Measurements from ENCODE around the gene CCDC169. TPM values are rescaled to one million over a fixed set of nuclear protein-coding genes. Genes with fewer than 3 reads are reported as not detected.

CCDC169 gene
- polyA plus RNA-seq, 1 donor (not counting 4 experiments of a cell fraction or from before 2014, with no cell fraction given): 0.17 TPM

GRCh38 chr13:36261011-36261410 lies 36.6 kb downstream of the CCDC169 start:
- no peak overlapping the region for H3K9ac ChIP-seq (ENCODE audit: control insufficient read depth, extremely low read depth, insufficient read depth, low read length)
- H3K27me3 ChIP-seq (ENCODE audit: control insufficient read depth, extremely low read depth, insufficient read depth, low read length): no peaks in the 10 kb centered on the region
- H3K27ac ChIP-seq (ENCODE audit: control insufficient read depth, insufficient read depth, low read length): no peak overlapping the region
- no peak overlapping the region for H2AFZ ChIP-seq (ENCODE audit: control insufficient read depth, low read length)
- no peaks in the 10 kb centered on the region for H3K36me3 ChIP-seq (ENCODE audit: control insufficient read depth in 2 of 2, extremely low read depth in 1 of 2, insufficient read depth in 2 of 2, low read length in 2 of 2)
- dilution Hi-C loops (cut with MboI; ENCODE audit: extremely low pct_ligation_motif_present, low sequenced_read_pairs): no loop called here
- FAIRE-seq (no peak), DNase-seq (ENCODE audit: low read depth, low spot score) (no peak)
- H4K20me1 ChIP-seq (ENCODE audit: control insufficient read depth, extremely low read depth, insufficient read depth, low read length): no peaks in the 10 kb centered on the region
- no peak overlapping the region for H3K4me3 ChIP-seq (ENCODE audit: control insufficient read depth in 2 of 3, extremely low read depth in 1 of 3, insufficient read depth in 2 of 3, low read depth in 1 of 3, low read length in 3 of 3)
- H3K4me2 ChIP-seq (ENCODE audit: control insufficient read depth, extremely low read depth, insufficient read depth, low read depth, low read length): no peak overlapping the region
- no peaks in the 10 kb centered on the region for H3K4me1 ChIP-seq (ENCODE audit: control insufficient read depth, extremely low read depth, insufficient read depth, low read length)
- H3K9me3 ChIP-seq (ENCODE audit: control insufficient read depth, low read depth, low read length): no peaks in the 10 kb centered on the region
- H3K79me2 ChIP-seq (ENCODE audit: control insufficient read depth, insufficient read depth, low read length): no peaks in the 10 kb centered on the region
- TF ChIP-seq EZH2 (IDR thresholded peaks at IDR 0.05; ENCODE audit: low read length): no peak
- TF ChIP-seq, protein P1, sequence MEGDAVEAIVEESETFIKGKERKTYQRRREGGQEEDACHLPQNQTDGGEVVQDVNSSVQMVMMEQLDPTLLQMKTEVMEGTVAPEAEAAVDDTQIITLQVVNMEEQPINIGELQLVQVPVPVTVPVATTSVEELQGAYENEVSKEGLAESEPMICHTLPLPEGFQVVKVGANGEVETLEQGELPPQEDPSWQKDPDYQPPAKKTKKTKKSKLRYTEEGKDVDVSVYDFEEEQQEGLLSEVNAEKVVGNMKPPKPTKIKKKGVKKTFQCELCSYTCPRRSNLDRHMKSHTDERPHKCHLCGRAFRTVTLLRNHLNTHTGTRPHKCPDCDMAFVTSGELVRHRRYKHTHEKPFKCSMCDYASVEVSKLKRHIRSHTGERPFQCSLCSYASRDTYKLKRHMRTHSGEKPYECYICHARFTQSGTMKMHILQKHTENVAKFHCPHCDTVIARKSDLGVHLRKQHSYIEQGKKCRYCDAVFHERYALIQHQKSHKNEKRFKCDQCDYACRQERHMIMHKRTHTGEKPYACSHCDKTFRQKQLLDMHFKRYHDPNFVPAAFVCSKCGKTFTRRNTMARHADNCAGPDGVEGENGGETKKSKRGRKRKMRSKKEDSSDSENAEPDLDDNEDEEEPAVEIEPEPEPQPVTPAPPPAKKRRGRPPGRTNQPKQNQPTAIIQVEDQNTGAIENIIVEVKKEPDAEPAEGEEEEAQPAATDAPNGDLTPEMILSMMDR (optimal IDR thresholded peaks at IDR 0.05 in 1 of 3, IDR thresholded peaks at IDR 0.05 in 1 of 3, conservative IDR thresholded peaks at IDR 0.05 in 1 of 3; ENCODE audit: extremely low read depth in 1 of 3, insufficient read depth in 2 of 3, low read length in 3 of 3): no peak
- no peaks in the 10 kb centered on the region for H3K9me1 ChIP-seq (ENCODE audit: control insufficient read depth, extremely low read depth, insufficient read depth, low read length)

GRCh38 chr13:36259361-36260137 lies 38.1 kb downstream of the CCDC169 start:
- Histone ChIP-seq H3K9me3 (ENCODE audit: control insufficient read depth, low read depth, low read length) (no peaks in the 10 kb centered on the region), H2AFZ (ENCODE audit: control insufficient read depth, low read length) (no peak overlapping the region), H3K79me2 (ENCODE audit: control insufficient read depth, insufficient read depth, low read length) (no peaks in the 10 kb centered on the region), H3K9ac (ENCODE audit: control insufficient read depth, extremely low read depth, insufficient read depth, low read length) (no peak overlapping the region), H3K9me1 (ENCODE audit: control insufficient read depth, extremely low read depth, insufficient read depth, low read length) (no peaks in the 10 kb centered on the region), H3K4me1 (ENCODE audit: control insufficient read depth, extremely low read depth, insufficient read depth, low read length) (no peaks in the 10 kb centered on the region), H3K4me2 (ENCODE audit: control insufficient read depth, extremely low read depth, insufficient read depth, low read depth, low read length) (no peak overlapping the region), H3K4me3 (ENCODE audit: control insufficient read depth in 2 of 3, extremely low read depth in 1 of 3, insufficient read depth in 2 of 3, low read depth in 1 of 3, low read length in 3 of 3) (no peak overlapping the region), H3K27me3 (ENCODE audit: control insufficient read depth, extremely low read depth, insufficient read depth, low read length) (no peaks in the 10 kb centered on the region), H4K20me1 (ENCODE audit: control insufficient read depth, extremely low read depth, insufficient read depth, low read length) (no peaks in the 10 kb centered on the region), H3K27ac (ENCODE audit: control insufficient read depth, insufficient read depth, low read length) (no peak overlapping the region), H3K36me3 (ENCODE audit: control insufficient read depth in 2 of 2, extremely low read depth in 1 of 2, insufficient read depth in 2 of 2, low read length in 2 of 2) (no peaks in the 10 kb centered on the region)
- no peak for TF ChIP-seq EZH2 (IDR thresholded peaks at IDR 0.05; ENCODE audit: low read length)
- TF ChIP-seq, protein P1 (optimal IDR thresholded peaks at IDR 0.05 in 1 of 3, IDR thresholded peaks at IDR 0.05 in 1 of 3, conservative IDR thresholded peaks at IDR 0.05 in 1 of 3; ENCODE audit: extremely low read depth in 1 of 3, insufficient read depth in 2 of 3, low read length in 3 of 3): no peak
- FAIRE-seq (no peak), DNase-seq (ENCODE audit: low read depth, low spot score) (no peak)
- dilution Hi-C loops (cut with MboI; ENCODE audit: extremely low pct_ligation_motif_present, low sequenced_read_pairs): no loop called here

Measured in keratinocyte (primary cell).